ENCODE data around the gene SF3B3. TPM values are rescaled to one million over a fixed set of nuclear protein-coding genes. Genes with fewer than 3 reads are reported as not detected.

SF3B3 gene
- total RNA-seq, 2 donors from 2014 or later = 163 to 182 TPM

GRCh38 chr16:70590722-70591415, 67.3 kb downstream of the SF3B3 start:
- Mint-ChIP-seq H3K4me1 (peaks cover 3% of the 10 kb centered on the region), H3K27ac (no peak overlapping the region), H3K27me3 (no peaks in the 10 kb centered on the region), H3K36me3 (ENCODE audit: low read depth) (no peaks in the 10 kb centered on the region), H3K4me3 (no peak overlapping the region)
- DNase-seq (no peak), ATAC-seq (no peak)
- no peaks in the 10 kb centered on the region for H3K9me3 ChIP-seq (ENCODE audit: control insufficient read depth, low read length, poor library complexity, severe bottlenecking)

GRCh38 chr16:70591615-70592014, 68.0 kb downstream of the SF3B3 start:
- H3K9me3 ChIP-seq (ENCODE audit: control insufficient read depth, low read length, poor library complexity, severe bottlenecking) = no peaks in the 10 kb centered on the region
- Mint-ChIP-seq H3K27ac (no peak overlapping the region), H3K4me1 (peaks cover 3% of the 10 kb centered on the region), H3K36me3 (ENCODE audit: low read depth) (no peaks in the 10 kb centered on the region), H3K27me3 (no peaks in the 10 kb centered on the region), H3K4me3 (no peak overlapping the region)
- ATAC-seq = no peak
- DNase-seq = no peak

DNA sequence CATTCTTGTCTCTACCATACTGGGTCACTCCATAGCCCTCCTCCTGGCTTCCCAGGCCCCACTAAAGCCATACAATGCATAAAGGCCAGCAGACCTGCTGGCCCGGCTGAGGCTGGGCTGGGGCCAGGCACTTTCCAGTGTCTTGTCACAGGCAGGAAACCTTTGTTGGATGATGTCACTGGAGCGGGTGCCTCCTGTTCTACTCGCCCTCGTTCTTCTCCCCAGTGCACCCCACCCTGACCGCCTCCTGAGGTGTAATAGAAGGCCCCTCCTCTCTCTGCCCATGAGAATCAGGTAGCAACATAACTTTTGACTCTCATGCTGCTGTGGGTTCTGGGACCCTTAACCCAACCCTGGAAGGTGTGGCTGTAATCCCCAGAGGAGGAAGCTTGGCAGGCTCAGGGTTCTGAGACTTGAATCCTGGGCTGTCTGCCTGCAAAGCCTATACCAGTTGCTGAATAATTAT, 68.5 kb downstream of the SF3B3 start:
- Mint-ChIP-seq H3K4me1 (peaks cover 3% of the 10 kb centered on the region), H3K27ac (no peak overlapping the region), H3K27me3 (no peaks in the 10 kb centered on the region), H3K36me3 (ENCODE audit: low read depth) (no peaks in the 10 kb centered on the region), H3K4me3 (no peak overlapping the region)
- no peaks in the 10 kb centered on the region for H3K9me3 ChIP-seq (ENCODE audit: control insufficient read depth, low read length, poor library complexity, severe bottlenecking)
- ATAC-seq (no peak), DNase-seq (no peak)

- no peak overlapping the region for H3K27ac Mint-ChIP-seq
- DNase-seq (no peak), ATAC-seq (no peak)
- no peak overlapping the region for H3K4me3 Mint-ChIP-seq
- H3K27me3 Mint-ChIP-seq = no peaks in the 10 kb centered on the region
- no peaks in the 10 kb centered on the region for H3K9me3 ChIP-seq (ENCODE audit: control insufficient read depth, low read length, poor library complexity, severe bottlenecking)
- peaks cover 3% of the 10 kb centered on the region for H3K4me1 Mint-ChIP-seq
- H3K36me3 Mint-ChIP-seq (ENCODE audit: low read depth) = no peaks in the 10 kb centered on the region
Measured at GRCh38 chr16:70593544-70593943, 69.9 kb downstream of the SF3B3 start.

- DNase-seq = no peak
- H3K9me3 ChIP-seq (ENCODE audit: control insufficient read depth, low read length, poor library complexity, severe bottlenecking) = no peaks in the 10 kb centered on the region
- Mint-ChIP-seq H3K27me3 (no peaks in the 10 kb centered on the region), H3K4me1 (peaks cover 3% of the 10 kb centered on the region), H3K4me3 (no peak overlapping the region), H3K27ac (no peak overlapping the region), H3K36me3 (ENCODE audit: low read depth) (no peaks in the 10 kb centered on the region)
- no peak for ATAC-seq
Measured at GRCh38 chr16:70594569-70594968, 71.0 kb downstream of the SF3B3 start.

DNA sequence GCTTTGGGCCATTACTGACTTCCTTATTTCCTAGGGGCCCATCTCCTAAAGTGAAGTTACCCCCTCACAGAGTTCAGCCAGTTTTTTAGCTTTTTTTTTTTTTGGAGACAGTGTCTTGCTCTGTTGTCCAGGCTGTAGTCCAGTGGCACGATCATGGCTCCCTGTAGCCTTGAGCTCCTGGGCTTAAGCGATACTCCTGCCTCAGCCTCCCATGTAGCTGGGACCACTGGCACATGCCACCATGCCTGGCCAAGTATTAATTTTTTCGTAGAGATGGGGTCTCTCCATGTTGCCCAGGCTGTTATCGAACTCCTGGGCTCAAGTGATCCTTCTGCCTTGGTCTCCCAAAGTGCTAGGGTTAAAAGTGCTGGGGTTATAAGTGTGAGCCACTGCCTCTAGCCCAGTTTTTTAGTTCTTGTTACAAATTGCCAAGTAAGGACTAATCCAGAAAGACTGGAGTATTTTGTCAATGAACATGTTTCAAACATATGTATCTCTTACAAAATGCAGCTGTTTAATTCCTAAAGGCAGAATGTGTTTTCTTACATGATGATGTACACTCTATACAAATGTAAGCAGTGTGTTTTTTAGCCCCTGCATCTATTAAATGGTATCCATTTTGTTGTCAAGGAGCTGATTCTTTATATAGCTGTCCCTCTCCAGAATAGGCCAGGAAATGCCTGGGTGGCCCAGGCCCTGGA, 73.7 kb downstream of the SF3B3 start:
- no peaks in the 10 kb centered on the region for H3K36me3 Mint-ChIP-seq (ENCODE audit: low read depth)
- no peak overlapping the region for H3K27ac Mint-ChIP-seq
- H3K9me3 ChIP-seq (ENCODE audit: control insufficient read depth, low read length, poor library complexity, severe bottlenecking) = no peaks in the 10 kb centered on the region
- peaks cover 4% of the 10 kb centered on the region for H3K4me1 Mint-ChIP-seq
- ATAC-seq = no peak
- no peak for DNase-seq
- H3K27me3 Mint-ChIP-seq = peaks cover 13% of the 10 kb centered on the region
- H3K4me3 Mint-ChIP-seq = no peak overlapping the region

GRCh38 chr16:70598937-70599503, 75.4 kb downstream of the SF3B3 start:
- DNase-seq = no peak
- Mint-ChIP-seq H3K27me3 (peaks cover 13% of the 10 kb centered on the region), H3K4me3 (no peak overlapping the region), H3K4me1 (peaks cover 4% of the 10 kb centered on the region), H3K36me3 (ENCODE audit: low read depth) (no peaks in the 10 kb centered on the region), H3K27ac (no peak overlapping the region)
- ATAC-seq = no peak
- H3K9me3 ChIP-seq (ENCODE audit: control insufficient read depth, low read length, poor library complexity, severe bottlenecking) = no peaks in the 10 kb centered on the region

GRCh38 chr16:70600730-70601129, 77.1 kb downstream of the SF3B3 start:
- no peaks in the 10 kb centered on the region for H3K36me3 Mint-ChIP-seq (ENCODE audit: low read depth)
- no peak overlapping the region for H3K4me3 Mint-ChIP-seq
- DNase-seq = no peak

GRCh38 chr16:70601576-70602575, 78.3 kb downstream of the SF3B3 start:
- Mint-ChIP-seq H3K36me3 (ENCODE audit: low read depth) (no peaks in the 10 kb centered on the region), H3K27me3 (peaks cover 13% of the 10 kb centered on the region), H3K27ac (no peak overlapping the region), H3K4me3 (no peak overlapping the region), H3K4me1 (peaks cover 4% of the 10 kb centered on the region)
- no peaks in the 10 kb centered on the region for H3K9me3 ChIP-seq (ENCODE audit: control insufficient read depth, low read length, poor library complexity, severe bottlenecking)
- no peak for ATAC-seq
- no peak for DNase-seq

More at GRCh38 chr16:70600730-70601129, 77.1 kb downstream of the SF3B3 start:
- no peak for ATAC-seq
- Mint-ChIP-seq H3K27ac (no peak overlapping the region), H3K4me1 (peaks cover 4% of the 10 kb centered on the region), H3K27me3 (peaks cover 13% of the 10 kb centered on the region)
- H3K9me3 ChIP-seq (ENCODE audit: control insufficient read depth, low read length, poor library complexity, severe bottlenecking) = no peaks in the 10 kb centered on the region

DNA sequence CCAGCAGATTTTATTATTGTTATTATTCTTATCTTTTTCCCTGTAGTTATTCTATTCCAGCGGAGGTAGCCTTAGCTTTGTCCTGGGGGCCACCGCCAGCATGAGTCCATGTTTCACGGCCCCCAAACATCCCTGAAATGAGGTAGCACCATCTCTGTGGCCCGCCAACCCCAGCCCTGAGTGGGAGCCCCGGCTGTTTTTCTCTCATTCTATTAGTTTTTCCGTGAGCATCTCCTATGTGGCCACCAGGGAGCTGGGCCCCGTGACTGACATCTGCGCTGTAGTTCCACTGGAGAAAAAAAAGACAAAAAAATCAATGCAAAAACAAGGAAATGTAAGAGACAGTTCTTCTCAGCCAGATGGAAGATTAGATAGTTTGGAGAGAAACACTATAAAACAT, 79.2 kb downstream of the SF3B3 start:
- Mint-ChIP-seq H3K4me3 (no peak overlapping the region), H3K27ac (no peak overlapping the region), H3K4me1 (peaks cover 4% of the 10 kb centered on the region), H3K36me3 (ENCODE audit: low read depth) (no peaks in the 10 kb centered on the region), H3K27me3 (peaks cover 13% of the 10 kb centered on the region)
- ATAC-seq (no peak), DNase-seq (no peak)
- H3K9me3 ChIP-seq (ENCODE audit: control insufficient read depth, low read length, poor library complexity, severe bottlenecking) = no peaks in the 10 kb centered on the region

GRCh38 chr16:70604407-70605282, 81.0 kb downstream of the SF3B3 start:
- Mint-ChIP-seq H3K27me3 (peaks cover 13% of the 10 kb centered on the region), H3K36me3 (ENCODE audit: low read depth) (no peaks in the 10 kb centered on the region), H3K4me1 (peaks cover 4% of the 10 kb centered on the region), H3K4me3 (no peak overlapping the region), H3K27ac (peak overlapping the region; percentile 53)
- ATAC-seq = no peak
- H3K9me3 ChIP-seq (ENCODE audit: control insufficient read depth, low read length, poor library complexity, severe bottlenecking) = no peaks in the 10 kb centered on the region
- no peak for DNase-seq

GRCh38 chr16:70605283-70605657, 81.7 kb downstream of the SF3B3 start:
- Mint-ChIP-seq H3K27ac (peak overlapping the region; percentile 53), H3K36me3 (ENCODE audit: low read depth) (no peaks in the 10 kb centered on the region), H3K4me1 (peaks cover 2% of the 10 kb centered on the region), H3K4me3 (no peak overlapping the region), H3K27me3 (peaks cover 8% of the 10 kb centered on the region)
- ATAC-seq (no peak), DNase-seq (no peak)
- no peaks in the 10 kb centered on the region for H3K9me3 ChIP-seq (ENCODE audit: control insufficient read depth, low read length, poor library complexity, severe bottlenecking)
